ENCODE measurements around the gene EGFLAM.

The EGFLAM gene

DNA sequence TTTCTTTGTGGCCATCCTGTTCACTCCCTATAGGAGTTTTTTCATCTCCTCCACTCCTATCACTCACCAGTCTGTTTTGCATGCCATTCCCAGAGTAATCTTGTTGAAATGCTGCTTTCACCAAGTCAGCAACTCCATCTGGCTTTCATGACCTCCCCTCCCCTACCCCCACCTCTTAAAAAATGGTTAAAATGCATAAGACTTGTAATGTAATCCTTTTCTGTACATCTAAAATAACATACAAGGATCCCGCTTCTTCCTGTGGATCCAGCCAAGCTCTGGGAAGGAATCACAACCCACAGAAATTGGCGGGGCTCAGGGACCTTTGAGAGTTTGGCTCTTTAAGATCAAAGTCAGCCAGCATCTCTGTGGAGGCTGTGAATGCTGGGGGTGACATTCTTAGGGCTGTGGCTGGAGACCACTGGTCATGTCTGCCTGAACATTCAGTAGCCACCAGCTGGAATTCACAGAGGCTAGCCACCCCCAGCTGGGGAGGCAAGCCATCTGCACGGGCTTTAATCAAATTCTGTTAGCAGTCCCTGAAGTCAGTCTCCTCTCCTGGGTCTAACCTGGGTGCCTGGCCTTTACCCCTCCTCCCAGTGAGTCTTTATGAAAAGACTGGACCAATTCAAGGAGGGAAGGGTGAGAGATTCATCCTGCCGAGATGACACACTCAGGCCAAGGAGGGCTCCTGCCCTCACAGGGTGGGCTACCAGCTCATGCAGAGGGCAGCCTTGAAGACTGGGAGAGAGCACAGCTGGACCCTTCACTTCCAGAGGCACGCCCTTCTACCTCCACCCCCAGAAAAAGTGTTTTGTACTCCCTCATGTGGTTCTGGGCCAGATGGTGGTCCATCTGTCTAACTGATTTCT lies 165.2 kb downstream of the EGFLAM start:
- DNase-seq, result no peak

DNA sequence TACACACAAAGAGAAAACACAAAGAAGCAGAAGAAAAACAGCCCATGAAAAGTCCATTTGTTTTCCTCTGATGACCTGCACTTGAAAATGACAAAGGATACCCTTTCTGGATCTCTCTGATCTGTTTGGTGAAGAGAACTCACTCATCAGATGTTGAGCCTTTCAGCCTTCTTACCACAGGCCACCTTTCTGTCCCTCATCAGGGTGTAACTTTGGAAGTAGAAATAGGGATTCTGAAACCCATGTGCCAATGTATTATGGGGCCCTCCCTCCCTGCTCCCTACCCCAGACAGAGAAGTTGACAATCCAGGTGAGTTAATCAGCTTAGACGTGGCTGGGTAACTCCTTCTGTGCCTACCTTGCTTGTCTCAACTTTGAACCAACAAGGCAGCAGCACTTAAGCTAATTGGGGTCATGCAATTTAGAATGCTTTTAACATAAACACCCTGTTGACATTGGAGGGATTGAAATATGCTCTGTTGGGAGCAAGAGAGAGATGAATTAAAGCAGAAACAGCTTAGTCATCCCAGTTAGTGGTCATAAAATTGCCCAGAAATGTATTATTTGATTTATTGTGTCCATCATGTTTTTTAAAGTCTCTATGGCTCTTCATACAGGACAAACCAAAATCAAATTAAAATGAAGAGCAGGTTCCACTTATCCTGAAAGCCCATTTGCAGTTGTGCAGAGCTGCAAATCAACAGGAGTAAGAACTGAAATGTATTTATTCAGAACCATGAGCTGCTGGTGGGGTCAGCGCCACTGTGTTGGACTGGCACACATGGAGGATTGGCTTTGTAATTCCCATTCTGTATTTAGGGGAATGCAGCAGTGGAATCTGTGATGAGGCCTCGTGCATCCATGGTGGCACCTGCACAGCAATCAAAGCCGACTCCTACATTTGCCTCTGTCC lies 166.0 kb downstream of the EGFLAM start:
- DNase-seq, result no peak

DNA sequence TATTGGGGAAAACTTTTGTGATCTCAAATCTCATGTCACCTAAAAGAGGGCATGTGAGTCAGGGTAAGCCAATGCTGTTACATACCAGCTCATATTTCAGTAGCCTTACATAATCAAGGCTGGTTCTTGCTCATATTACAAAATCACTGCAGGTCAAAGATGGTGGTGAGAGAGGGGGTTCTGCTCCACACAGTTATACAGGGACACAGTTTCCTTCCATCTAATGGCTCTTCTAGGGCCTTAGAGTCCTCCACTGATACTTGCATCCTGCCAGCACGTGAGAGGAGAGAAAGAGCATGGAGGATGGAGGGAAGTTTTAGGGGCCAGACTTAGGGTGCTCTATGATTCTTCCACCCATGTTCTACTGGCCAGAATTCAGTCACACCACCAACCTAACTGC lies 168.1 kb downstream of the EGFLAM start:
- no peak for DNase-seq

DNA sequence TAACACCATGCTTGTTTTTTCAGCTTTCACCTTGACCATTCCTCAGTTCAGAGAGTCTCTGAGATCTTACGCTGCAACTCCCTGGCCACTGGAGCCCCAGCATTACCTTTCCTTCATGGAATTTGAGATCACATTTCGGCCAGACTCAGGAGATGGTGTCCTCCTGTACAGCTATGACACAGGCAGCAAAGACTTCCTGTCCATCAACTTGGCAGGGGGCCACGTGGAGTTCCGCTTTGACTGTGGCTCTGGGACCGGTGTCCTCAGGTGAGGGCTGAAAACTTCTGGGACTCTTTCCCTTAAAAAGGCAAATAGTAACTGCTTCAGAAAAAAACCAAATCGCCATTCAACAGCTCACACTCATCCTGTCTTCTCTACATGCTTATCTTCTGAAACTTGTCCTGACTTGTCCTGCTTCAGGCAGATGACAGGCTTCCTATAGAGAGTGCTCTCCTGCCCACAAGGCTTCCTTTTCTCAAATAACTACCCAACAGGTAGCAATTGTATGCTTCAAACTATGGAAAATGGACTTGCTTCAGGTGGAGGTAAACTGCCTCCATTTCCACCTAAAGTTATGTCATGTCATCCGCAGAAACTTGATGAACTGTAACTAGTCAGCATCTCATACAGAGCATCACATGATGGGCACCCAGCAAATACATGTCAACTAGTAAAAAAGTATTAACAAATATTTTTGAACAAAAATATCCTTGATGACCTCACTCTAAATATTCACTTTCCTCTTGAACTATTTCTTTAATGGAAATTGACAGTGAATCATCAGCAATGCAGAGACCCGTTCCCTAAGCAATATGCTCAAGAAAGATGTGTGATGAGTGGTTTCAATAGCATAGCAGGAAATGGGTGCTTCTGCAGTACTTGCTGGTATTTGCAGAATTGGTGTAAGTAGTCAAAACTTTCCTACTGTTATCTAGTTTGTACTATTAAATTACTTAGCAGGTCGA lies 168.9 kb downstream of the EGFLAM start:
- no peak for DNase-seq

DNA sequence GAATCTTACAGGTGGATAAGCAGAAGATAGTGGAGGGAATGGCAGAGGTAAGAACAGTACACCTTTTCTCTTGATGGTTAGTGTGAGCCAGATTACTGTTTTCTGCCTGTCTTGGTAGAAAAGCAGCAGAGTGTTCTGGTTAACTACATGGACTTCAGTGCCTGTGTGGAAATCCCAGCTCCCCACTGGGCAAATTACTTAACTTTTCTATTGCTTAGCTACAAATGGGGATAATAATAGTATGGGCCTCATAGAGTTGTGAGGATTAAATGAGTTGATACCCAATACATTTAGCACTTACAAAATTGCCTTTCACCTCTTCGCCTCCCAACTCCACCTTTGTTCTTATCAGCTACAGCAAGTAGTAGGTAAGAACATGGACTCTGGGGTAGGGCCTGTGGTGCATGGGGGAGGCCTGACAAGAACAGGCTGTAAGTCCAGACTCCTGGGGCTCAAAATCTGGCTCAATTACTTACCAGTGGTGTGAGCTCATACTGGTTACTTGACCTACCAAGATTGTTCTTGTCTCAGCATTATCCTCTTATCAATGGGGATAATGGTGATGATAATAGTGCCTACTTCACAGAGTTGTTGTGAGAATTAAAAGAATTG lies 173.0 kb downstream of the EGFLAM start:
- no peak for DNase-seq

DNA sequence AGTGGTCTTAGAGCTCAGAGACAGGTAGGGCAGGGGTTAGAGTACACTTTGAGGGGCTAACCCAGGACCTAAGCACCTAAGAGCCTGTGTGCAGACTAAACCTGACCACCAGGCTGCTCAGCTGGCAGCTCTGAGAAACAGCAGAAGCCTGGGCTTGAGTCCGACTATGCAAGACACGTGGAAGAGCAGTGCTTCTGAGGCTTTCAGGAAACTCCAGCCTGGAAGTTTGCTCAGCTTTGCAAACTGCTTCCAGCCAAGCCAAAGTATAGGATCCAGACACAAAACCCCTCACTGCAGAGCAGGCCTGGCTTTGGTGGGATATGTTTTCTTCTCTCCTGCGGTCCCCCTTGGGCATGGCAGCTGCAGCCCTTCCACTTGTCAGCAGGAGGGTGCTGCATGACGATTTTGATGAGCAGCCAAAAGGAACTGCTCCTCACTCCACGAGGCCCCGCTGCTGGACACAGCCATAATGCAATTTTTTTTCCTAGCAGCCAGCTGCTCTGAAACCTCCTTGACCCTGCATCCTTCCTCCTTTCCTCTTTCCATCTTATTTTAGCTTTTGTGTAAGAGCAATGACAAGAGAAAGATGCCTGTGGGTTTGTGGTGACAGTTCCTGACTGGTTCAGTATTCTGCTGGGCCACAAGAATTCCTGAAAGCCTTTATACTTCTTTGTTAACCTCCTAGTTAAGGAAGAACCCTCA lies 175.0 kb downstream of the EGFLAM start:
- no peak for DNase-seq

DNA sequence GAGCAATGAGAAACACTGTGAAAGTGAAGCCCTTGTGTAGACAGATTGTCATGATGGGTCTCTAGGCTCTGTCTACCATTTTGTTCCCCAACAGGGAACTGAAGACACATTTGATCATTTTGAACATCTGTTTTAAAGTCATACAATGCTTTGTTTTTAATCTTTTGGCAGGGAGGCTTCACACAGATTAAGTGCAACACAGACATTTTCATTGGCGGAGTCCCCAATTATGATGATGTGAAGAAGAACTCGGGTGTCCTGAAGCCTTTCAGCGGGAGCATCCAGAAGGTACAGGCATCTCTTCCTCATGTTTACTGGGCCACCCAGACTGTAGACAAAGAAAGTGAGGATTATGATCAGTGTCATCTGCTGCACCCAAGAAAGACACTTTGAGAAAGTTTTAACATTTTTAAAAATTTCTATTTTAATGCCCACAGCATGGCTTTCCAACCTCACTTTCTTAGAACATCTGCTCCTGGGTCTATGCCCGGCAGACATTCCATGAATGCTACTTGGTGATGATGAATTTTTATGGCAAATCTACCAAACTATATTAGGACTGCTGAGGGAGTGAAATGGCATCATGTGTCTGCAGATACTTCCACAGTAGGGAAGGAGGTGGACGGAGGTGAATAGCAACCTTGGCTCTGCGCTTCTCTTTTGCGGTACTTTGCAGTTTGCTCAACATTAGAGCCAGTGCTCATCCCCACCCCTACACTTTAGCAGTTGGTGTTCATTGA lies 176.8 kb downstream of the EGFLAM start:
- DNase-seq, result no peak

DNA sequence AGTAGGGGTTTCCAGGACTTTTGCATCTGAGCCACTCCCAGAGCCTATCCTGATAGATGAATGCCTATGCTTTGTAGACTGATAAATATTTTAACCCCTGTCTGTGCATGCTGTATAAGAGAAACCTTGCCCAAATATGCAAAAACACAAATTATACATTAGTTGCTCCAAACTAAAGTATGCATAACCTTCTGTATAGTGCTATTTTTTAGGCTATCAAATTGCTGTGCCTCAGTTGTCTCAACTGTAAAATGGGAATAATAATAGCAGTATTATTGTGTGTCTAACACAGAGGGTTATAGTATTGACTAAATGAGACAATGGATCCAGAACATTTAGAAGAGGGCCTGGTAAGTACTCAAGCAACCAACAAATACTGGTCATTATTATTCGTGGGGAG lies 180.4 kb downstream of the EGFLAM start:
- no peak for DNase-seq

DNA sequence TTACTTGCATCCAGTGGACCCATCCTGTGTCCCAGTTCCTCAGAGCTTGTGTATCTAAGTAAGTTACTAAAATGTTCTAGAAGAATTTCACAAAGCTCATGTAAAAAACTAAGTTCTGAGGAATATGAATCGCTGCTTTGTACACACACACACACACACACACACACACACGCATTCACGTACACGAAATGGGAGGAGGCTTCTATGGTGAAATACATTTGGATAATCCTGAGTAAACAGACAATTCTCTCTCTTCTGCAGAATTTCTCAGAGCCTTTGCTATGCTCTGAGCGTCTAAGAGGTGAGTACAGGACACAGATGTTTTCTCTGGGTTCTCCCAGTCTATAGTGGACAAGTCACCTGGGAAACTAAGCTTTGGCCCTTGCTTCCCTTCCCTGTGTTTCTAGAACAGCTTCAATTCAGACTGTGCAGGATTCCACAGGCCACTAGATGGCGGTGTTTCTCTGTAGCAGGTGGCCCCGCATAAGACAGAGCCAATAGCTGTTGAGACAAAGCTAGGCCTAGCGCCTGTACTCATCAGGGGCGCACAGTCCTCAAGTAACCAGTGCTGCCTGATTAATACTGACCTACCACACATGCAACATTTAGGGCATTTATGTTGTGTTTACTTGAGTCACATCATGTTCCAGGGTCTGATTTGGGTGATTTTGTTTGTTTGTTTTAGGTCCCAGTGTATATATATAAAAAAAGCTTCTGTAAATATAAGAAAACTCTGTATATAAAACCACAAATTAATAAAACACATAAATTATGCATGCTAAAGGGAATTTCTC lies 183.3 kb downstream of the EGFLAM start:
- peak; percentile 67 for DNase-seq

DNA sequence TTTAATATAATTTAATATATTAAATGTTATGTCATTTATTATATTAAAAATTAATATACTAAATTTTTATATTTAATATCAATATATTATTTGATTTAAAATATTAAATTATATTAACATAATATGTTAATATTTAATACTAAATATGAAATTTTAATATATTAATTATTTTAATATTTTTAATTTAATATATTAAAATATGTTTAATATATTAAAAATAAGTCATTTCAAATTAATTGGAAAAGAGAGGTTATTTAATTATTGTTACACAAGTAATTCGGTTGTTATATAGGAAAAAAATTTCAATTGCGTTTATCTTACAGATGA lies 183.9 kb downstream of the EGFLAM start:
- DNase-seq, result no peak

DNA sequence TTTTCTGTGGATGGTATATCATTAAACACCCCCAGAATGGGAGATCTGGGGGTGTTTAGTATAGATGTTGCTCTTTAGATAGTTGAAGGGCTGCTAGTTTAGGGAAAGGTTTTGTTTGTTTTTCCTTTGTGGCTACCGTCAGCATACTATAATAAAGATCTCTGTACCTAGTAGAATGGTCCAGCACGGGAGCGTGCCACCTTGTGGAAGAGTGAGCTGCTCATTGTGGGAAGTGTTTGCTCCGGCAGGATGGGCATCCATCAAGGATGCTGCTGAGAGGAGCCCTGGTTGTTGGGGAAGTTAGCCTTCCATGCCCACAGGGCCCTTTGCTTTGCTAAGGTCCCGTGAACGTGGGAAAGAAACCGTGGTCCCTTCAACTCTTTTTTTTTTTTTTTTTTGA lies 185.0 kb downstream of the EGFLAM start:
- DNase-seq, result no peak

DNA sequence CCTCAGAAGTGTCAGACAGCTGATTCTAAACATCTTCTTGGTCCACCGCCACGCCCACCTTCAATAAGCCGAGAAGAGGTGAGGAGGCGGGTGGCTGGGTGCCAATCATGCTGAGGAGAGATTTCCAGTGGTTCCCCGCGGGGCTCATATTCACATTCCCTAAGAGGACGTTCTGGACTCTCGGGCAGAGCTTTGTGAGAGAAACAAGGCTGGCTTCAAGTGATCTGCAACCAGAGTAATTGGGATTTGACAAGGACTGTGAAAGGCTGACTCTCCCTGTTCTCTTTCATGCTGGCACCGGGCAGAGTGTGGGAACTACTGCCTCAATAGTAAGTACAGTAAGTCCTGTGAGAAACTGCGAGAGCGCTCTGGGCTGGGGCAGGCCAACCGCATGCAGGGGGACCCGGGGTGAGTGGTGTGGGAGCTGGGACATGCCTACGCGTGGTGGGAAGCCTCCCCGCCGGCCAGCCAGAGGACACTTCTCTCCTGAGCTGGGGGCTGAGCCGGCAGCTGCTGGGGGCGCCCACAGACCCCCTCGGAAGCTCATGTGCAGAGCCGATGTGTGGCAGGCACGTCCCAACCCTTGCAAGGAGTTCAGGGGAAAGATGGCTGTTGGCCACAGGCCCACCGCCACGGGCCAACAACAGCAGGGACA lies 187.1 kb downstream of the EGFLAM start:
- no peak for DNase-seq

DNA sequence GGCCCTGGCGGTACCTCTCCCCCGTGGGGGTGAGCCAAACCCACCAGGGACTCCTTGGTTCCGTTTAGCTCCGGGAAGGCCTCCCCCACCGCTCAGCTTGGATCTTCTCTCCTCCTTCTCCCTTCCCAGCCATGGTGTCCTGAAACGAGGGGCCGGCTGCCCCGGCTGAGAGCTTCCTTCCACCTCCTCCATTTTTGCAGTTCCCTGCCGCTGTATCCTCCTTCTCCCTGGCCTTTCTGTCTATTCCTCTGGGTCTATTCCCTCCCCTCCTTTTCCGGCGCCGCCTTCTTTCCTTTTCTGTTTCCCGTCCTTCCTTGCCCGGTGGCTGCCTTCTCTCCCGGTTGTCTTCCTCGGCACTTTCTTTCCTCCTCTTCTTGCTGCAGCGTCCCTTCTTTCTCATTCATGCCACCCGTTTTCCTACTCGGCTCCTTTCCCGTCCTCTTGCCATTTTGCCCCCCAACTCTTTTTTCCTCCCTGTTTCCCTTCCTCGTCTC lies 187.7 kb downstream of the EGFLAM start:
- no peak for DNase-seq

DNA sequence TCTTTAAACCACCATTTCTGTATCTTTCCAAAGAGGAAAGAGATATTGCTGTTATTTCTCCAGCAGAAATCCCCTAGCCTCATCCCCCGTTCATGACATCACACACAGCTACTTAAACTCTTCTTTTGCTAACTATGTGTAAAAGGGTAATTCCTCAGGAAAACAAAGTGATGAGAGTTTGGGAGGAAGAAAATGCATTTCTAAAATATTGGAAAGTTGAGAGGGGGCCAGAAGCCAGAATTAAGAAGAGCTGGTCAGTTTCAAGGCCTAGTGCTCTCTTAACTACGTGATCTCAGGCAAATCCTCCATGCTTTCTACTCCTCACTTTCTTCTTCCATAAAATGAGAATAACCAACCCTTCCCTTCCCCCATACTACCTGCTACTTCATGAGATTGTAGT lies 188.7 kb downstream of the EGFLAM start:
- no peak for DNase-seq

DNA sequence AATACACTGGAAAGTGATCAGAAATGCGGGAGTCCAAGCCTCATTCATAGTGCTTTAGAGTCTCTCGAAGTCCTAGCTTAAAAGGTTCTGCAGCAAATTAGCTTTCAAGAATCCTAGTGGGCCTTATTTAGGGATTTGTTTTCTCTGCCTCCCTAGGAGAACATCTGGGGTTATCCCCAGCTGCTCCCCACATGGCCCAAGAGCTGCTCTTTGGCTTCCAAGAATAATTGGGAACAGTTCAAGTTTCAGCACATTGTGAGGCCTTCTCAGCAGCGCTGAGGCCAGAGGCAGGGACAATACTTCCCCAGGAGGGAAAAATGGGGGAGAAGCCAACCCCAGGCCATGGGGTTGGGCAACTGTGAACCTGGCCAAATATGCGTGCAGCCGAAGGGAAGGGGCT lies 189.4 kb downstream of the EGFLAM start:
- no peak for DNase-seq

DNA sequence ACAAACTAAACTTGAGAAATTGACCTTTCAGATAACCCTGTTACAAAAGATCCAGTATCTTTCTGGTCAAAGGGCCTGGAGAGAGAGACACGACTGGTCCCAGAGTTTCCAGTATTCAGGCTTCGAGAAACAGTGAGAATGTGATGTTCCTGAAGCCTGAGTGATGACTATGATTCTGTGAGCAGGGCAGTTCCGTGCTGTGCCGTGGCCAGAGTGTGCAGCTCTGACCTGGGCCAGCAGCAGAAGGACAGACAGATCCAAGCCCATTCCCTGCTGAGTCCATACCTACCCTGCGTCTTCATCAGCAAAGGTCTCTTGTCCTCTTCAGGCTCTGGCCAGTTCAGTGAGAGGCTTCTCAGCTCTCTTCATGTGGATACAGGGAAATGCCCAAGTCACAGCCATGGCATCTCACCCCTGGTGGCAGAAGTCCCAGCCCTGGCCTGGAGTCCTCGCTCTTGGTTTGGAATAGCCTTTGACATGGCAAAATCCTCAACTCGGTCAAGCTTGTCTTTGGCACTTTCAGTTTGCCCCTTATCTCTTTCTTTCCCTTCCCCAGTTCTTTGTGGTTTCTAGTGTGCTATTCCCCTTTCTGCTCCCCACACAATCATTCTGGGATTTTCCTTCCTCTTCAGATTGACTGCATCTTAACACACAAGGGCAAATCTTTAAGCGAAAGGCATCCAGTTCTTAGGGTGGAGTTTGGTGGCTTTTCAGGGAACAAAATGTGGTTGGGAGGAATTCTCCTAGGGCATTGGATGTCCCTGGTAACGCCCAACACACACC lies 190.4 kb downstream of the EGFLAM start:
- DNase-seq, result no peak

DNA sequence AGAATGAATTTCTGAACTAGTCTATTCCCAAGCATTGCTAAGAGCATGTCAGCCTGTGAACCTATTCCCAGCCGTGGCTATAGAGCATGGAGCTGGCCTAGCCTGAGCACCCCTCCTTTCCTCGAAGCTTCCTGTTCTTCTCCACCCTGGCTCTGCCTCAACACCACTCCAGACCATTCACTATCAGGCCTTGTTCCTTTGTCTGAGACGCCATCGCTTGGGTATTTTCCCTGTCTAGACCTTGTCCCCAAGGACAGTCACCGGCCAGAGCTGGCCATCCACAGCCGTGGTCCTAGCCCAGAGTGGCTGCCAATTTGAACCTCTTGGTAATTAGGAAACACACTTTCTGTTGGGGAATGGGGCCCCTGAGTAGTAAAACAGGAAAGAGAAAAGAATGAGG lies 192.3 kb downstream of the EGFLAM start:
- DNase-seq, result no peak

DNA sequence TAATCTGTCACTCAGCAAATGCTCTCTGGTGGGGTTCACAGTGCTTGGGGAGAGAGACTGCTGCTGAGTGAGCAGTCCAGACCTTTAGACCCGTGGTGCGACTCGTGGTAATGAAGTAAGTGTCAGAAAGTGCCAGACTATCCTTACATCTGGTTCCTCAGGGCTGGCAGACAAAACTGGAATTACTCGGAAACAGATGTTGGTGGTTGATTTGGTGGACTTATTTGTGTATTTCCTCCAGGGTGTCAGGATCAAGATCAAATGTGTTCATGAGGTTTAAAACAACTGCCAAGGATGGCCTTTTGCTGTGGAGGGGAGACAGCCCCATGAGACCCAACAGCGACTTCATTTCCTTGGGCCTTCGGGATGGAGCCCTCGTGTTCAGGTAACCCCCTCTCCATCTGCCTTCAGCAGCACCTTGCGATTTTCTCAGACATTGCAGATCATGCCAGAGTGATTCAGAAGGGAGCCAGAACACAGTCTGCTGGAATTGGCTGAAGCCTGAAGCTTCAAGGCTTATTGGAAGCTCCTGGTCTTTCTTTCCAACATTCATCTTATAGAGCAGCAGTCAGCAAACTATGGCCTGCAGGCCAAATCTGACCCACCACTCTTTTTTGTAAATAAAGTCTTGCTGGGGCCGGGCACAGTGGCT lies 192.8 kb downstream of the EGFLAM start:
- no peak for DNase-seq
